A673 (cell line): ENCODE results near the gene CWC22.

Source experiments
- EZH2 ChIP-seq: fragments of 200-600 bp; sonication (generic); IDR thresholded peaks from 2 replicates; pipeline ENCODE4 v1.6.1; 2017; ENCODE audit warnings: borderline replicate concordance, low read depth, mild to moderate bottlenecking, mixed read lengths, antibody characterized with exemption, low read length; ENCODE audit not compliant: poor library complexity, severe bottlenecking
- TF ChIP-seq, protein P1 (sequence below): fragments of 300-800, 200-600 bp; sonication (generic); conservative IDR thresholded peaks from 2 replicates; pipeline ENCODE4 v1.5.1; 2017; ENCODE audit warnings: low read depth, mild to moderate bottlenecking, antibody characterized with exemption, low read length, moderate library complexity, mixed read lengths

DNA sequence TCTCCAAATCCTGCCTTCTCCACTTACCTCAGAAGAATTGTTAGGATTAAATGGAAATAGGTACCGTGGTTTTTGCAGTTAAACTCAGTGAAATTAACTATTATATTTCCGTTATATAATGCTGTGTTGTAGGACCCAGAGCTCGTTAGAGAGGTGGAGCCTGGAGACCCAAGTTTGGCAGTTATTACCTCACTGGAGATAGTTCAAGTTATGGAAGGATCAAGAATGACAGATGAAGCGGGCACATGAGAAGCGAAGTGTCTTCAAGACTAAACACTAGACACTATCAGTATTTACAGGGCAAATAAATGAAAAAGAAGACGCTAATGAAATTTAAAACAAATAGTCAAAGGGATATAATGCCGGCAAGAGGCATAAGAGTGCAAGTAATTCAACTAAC, 866 bp downstream of the CWC22 start:
- TF ChIP-seq, protein P1, sequence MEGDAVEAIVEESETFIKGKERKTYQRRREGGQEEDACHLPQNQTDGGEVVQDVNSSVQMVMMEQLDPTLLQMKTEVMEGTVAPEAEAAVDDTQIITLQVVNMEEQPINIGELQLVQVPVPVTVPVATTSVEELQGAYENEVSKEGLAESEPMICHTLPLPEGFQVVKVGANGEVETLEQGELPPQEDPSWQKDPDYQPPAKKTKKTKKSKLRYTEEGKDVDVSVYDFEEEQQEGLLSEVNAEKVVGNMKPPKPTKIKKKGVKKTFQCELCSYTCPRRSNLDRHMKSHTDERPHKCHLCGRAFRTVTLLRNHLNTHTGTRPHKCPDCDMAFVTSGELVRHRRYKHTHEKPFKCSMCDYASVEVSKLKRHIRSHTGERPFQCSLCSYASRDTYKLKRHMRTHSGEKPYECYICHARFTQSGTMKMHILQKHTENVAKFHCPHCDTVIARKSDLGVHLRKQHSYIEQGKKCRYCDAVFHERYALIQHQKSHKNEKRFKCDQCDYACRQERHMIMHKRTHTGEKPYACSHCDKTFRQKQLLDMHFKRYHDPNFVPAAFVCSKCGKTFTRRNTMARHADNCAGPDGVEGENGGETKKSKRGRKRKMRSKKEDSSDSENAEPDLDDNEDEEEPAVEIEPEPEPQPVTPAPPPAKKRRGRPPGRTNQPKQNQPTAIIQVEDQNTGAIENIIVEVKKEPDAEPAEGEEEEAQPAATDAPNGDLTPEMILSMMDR, result no peak
- no peak for TF ChIP-seq EZH2
